HG03558 (cell line): ENCODE data around the gene MAGED4B.
"Not testable (repeated sequence)": the region's sequence is repeated elsewhere in the genome, so short reads cannot be mapped to it uniquely, and the experiment has no call there.

Experiments
- ATAC-seq: cut with Tn5 transposase; IDR thresholded peaks from one replicate; pipeline ENCODE4 v1.9.1; 2021; ENCODE audit warnings: moderate number of reproducible peaks; ENCODE audit not compliant: unreplicated experiment; ENCODE audit errors: extremely low read depth

MAGED4B gene, protein sequence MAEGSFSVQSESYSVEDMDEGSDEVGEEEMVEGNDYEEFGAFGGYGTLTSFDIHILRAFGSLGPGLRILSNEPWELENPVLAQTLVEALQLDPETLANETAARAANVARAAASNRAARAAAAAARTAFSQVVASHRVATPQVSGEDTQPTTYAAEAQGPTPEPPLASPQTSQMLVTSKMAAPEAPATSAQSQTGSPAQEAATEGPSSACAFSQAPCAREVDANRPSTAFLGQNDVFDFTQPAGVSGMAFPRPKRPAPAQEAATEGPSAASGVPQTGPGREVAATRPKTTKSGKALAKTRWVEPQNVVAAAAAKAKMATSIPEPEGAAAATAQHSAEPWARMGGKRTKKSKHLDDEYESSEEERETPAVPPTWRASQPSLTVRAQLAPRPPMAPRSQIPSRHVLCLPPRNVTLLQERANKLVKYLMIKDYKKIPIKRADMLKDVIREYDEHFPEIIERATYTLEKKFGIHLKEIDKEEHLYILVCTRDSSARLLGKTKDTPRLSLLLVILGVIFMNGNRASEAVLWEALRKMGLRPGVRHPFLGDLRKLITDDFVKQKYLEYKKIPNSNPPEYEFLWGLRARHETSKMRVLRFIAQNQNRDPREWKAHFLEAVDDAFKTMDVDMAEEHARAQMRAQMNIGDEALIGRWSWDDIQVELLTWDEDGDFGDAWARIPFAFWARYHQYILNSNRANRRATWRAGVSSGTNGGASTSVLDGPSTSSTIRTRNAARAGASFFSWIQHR

DNA sequence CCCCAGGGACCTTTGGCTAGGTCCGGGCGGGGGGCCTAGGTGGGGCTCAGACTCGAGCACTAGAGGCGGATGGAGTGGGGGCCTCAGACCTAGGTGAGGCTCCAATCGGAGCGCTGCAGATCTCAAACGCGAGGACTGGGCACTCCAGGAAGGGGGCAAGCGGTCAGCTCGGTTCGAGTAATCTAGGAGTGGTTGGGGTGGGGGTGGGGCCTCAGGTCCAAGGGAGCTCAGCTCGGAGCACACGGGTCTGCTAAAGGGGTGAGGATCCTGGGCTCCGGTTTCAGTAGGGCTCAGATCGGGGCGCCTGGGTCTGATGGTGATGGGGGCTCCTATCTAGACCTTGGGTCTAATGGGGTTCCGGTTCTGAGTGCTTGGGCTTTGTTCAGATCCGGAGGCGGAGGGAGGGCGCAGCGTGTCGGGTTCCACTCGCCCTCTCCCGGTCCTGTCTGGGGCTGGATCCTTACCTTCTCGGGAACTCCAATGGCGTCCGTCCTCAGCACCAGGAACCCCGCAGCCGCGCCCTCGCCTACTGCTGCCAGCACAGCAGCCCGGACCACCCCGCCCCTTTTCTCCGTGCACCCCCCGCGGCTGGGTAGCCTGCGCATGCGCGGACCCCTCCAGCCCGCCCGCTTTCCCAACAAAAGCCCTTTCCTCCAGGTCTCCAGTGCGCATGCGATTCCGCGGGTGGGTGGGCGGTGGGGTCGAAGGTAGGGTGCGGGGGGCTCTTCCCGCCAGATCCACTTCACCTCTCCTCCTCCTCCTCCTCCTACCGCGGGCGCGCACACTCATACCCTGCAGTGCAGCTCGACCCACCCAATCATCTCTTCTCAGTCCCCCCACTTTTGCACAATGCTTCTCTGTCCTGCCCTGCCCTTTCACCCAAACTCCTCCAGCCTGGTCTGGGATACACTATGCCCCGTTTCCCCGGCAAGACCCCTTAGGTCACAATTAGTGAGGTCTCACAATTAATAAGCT lies at the start of gene MAGED4B:
Gene MAGED4B (minus strand): TSS at position 518 of the 975 bp plus-strand sequence. CDS start 1,011 bp downstream, outside the sequence.
- ATAC-seq = not testable (repeated sequence)

GRCh38 chrX:52118262-52118661 lies 49.3 kb upstream of the MAGED4B start:
- no peak for ATAC-seq

DNA sequence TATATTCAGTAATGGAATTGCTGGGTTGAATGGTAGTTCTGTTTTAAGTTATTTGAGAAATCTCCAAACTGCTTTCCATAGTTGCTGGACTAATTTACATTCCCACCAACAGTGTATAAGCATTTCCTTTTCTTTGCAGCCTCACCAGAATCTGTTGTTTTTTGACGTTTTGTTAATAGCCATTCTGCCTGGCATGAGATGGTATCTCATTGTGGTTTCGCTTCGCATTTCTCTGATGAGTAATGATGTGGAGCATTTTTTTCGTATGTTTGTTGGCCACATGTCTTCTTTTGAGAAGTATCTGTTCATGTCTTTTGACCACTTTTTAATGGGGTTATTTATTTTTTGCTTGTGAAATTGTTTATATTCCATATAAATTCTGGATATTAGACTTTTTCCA lies 13.6 kb upstream of the MAGED4B start:
- no peak for ATAC-seq

DNA sequence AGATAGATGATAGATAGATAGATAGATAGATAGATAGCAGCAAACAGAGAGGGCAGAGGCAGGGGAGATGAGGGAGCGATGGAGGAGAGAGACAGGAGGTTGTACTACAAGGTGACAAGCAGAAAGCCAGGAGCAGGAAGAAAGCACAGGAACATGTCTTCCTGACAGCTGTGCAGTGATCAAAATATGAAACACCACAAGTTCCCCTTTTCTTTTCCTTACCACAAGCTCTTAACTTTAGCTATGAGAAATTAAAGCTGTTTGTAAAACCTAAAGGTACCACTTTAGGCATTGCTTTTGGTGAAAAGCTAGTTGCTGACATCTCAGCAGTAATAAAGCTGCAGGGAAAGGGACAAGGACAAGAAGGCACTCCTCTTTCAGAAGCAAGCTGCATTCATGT lies 9.1 kb upstream of the MAGED4B start:
- no peak for ATAC-seq

GRCh38 chrX:52042288-52042687 lies 26.7 kb downstream of the MAGED4B start:
- not testable (repeated sequence) for ATAC-seq

GRCh38 chrX:52034211-52034610 lies 34.8 kb downstream of the MAGED4B start:
- ATAC-seq = no peak

DNA sequence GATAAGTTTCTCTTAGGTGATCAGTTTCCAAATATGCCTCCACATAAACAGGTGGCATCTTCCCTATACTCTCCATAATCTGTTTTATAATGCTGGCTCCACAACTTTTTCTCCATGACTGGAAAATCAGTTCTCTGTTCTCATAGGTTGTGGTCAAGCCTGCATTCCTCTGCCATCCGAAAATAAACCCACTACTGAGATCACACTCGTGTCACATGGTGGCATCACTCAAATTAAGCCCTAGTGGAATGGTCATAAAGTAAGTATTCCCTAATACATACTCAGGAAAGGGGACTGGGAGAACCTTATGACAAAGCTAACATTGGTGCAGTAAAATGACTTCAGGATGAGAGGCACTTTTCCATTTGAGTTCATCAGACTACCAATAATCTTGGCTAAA lies 37.6 kb downstream of the MAGED4B start:
- no peak for ATAC-seq

DNA sequence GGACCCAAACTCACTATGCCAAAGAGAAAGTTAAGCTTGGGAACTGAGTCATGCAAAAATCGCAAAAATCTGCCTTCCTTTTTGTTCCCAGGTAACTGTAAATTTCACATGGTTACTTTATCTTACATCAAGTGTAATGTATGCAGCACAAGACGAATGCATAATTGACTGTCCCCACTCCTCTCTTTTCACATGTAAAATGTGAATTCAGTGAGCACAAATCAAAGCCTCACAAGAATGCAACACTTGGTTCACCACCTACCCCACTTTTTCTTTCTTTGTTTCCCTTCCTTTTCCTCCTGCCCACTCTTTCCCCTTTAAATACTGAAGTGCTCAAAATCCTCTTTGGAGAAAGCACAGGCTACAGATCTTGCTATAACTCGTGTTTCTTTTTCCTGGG lies 53.2 kb downstream of the MAGED4B start:
- no peak for ATAC-seq
